Subcutaneous adipose tissue (tissue), 4 donors: Measurements from ENCODE around the gene QARS1. TPM values are rescaled to one million over a fixed set of nuclear protein-coding genes. Genes with fewer than 3 reads are reported as not detected.

ENCODE experiments used
- total RNA-seq, 4 donors: library from RNA; depleted of rRNA; stranded (reverse); fragments of >200 nt; gene quantifications; one replicate each; pipeline ENCODE4 v1.1.0, GENCODE V29; 2016
- TF ChIP-seq, protein P1 (sequence below): fragments of 450-650 bp; IDR thresholded peaks from one replicate; pipeline ENCODE4 v1.5.1; 2016; ENCODE audit warnings: low read depth, mild to moderate bottlenecking, control low read depth, antibody characterized with exemption, moderate library complexity

The QARS1 gene
- total RNA-seq, 4 donors from 2014 or later = 198 to 233 (median 211) TPM

DNA sequence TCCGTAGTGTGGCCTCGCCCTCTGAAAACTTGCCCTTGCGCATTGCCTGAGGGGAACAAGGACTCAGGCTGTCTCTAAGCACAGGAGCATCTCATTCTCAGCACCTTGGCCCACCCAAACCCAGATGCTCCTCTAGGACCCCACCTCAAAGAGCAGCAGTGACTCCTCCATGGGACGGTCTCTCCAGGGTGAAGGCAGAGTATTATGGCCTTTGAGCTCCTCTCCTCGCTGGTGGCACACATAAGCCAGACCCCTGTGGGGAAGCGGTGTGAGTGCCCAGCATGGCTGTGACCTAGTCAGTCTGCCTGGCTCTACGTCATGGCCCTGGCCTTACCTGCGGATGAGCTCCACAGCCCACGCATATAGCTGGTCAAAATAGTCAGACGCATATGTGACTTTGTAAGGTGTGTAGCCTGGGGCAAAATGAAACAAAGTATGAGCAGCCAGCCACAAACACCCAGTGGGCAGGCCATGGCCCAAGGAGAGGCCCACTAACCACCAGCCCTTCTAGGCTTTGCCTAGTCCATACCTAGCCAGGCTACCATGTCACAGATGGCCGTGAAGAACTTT lies 4.4 kb downstream of the QARS1 start:
- TF ChIP-seq, protein P1, sequence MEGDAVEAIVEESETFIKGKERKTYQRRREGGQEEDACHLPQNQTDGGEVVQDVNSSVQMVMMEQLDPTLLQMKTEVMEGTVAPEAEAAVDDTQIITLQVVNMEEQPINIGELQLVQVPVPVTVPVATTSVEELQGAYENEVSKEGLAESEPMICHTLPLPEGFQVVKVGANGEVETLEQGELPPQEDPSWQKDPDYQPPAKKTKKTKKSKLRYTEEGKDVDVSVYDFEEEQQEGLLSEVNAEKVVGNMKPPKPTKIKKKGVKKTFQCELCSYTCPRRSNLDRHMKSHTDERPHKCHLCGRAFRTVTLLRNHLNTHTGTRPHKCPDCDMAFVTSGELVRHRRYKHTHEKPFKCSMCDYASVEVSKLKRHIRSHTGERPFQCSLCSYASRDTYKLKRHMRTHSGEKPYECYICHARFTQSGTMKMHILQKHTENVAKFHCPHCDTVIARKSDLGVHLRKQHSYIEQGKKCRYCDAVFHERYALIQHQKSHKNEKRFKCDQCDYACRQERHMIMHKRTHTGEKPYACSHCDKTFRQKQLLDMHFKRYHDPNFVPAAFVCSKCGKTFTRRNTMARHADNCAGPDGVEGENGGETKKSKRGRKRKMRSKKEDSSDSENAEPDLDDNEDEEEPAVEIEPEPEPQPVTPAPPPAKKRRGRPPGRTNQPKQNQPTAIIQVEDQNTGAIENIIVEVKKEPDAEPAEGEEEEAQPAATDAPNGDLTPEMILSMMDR = no peak

DNA sequence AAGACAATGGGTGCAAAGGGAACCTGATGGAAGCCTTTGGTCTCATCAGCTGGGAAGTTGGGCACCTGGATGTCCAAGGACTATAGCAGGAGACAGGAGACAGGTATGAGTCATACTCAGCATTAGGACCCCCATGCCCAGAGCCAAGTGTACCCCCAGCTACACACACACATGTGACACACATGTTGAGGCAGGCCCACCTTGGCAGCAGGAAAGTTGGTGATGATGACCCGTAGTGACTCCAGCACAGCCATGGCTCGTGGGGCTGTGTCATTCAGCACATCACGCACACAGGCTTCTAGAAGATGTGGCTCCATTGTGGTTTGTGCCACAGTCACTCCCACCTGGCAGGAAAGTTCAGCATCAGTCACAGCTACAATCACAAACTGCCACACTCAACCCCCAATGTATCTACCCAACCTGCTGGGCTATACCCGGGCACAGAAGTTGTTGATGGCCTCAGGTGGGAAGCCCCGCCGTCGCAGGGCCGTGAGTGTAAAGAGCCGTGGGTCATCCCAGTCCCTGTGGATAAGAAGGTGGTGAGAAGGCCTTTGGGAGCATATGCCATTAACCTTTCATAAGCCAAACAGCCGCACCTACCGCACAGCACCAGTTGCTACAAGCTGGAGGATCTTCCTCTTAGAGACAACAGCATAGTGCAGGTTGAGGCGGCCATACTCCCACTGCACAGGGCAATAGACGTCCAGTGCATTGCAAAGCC lies 5.5 kb downstream of the QARS1 start:
- TF ChIP-seq, protein P1 = no peak

DNA sequence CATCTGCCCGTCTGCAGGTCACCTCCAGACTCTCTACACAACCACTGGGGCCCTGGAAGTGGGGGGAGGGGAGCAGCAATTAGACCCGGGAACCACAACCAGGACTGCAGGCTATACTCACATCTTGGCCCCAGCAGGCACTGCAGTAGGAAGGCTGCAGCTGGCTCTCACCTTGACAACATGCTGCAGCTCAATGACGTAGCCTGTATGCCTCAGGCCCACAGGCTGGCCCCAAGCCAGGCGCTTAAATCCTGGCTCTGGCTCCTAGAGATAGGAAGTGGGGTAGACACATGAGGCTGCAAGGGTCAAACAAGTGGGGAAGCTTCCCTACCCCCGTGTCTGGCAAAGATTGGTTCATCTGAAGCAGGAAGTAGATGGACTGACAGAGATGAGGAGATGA lies 6.1 kb downstream of the QARS1 start:
- TF ChIP-seq, protein P1 = no peak

DNA sequence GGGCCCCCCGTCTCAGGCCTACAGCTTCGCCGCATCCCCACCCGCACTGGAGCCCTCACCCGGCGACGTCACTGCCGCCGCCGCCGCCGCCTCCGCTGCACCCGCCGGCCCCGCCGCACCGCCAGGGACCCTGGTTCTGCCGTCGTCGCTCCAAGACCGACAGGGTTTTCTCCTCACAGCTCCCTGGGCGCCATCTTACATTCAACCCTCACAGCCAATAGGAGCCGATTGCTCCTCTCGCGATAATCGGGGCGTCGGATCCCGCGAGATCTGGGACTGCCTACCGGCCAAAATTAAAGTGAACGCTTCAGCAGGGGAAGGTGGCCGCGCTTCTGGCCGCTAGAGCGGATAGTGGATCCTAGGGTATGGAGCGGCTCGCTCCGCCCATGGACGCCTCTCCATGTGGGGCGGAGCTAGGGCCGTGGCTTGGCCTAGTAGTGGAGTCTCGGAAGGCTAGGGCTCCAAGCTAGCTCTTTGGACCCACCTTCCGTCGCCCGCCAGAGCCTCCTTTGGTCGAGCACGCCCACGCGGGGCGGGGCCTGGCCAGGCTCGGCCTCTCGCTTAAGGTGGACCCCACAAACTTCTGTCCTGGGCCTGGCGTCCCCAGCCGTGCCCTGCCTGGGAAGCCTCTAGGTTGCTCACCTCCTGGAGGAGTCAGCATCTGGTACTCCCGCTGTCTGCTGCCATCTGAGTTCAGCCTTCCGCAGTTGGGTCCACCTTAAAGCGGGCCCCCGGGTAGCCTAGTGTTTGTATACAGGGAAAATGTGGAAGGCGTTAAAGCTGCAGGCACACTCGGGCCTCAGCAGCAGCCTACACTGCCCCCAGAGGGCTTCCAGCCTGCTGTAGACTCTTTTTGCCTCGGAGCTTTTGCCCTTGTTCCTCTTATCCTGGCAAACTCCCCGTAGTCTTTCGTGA lies 10.4 kb downstream of the QARS1 start, which contains the start of gene QRICH1:
Gene QRICH1, minus strand, starts transcription at position 219 of the 915 bp plus-strand sequence. CDS start 17,054 bp downstream, outside the sequence.
- TF ChIP-seq, protein P1 = no peak

DNA sequence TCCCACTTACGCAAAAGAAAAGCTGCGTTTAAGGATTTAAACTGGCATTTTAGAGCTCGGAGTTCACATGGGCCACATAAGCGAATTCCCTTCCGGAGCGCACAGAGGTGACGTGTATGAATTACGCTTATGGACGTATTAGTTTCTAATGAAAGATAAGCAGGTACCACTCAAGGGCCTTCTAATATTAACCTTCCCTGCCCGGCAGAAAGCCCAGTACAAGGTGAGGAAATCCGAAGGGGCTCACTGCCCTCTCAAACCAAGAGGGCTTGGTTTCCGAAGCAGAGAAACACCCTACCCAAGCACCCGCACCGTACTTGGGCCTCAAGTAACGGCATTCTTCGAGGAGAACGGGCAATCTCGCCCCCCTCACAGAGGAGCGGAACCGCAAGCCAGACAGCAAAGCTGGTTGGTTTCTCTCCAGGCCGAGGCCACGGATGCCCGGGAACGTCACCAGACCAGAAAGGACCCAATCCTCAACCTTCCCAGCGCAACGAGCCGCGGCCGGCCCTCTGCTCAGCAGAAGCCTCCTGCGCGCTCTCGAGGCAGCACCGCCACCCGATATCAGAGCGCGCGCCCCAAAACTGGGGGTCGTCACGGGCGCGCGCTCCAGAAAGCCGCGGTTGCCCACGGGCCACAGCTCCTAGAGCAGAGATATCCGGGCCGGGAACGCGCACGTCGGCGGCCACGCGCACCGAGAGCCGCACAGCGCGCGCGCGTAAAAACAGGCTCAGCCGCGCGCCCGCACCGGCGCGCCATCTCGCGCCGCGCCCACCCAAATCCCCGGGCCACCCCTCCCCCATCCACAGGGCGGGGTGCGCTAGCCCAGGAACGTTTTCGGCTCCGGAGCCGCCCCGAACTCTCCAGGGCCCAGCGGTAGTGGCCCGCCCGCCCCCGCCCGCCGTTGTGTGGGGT lies 11.4 kb downstream of the QARS1 start:
- TF ChIP-seq, protein P1 = no peak

DNA sequence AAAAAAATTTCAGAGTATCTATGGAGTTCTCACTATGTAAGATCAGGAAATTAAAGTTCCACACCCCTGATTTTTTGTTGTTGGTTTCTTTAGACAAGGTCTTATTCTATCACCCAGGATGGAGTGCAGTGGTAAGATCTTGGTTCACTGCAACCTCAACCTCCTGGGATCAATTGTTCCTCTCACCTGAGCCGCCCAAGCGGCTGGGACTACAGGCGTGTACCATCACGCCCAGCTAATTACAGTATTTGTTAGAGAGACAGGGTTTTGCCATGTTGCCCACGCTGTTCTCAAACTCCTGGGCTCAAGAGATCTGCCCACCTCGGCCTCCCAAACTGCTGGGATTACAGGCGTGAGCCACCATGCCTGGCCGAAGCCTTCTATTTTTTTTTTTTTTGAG lies 23.1 kb downstream of the QARS1 start:
- TF ChIP-seq, protein P1 = no peak
